Astrocyte of the spinal cord (primary cell): ENCODE results near the gene CCR5AS.
"Not testable (repeated sequence)": the region's sequence is repeated elsewhere in the genome, so short reads cannot be mapped to it uniquely, and the experiment has no call there.

Experiments
- DNase-seq: peaks from one replicate; pipeline ENCODE4 v3.0.0; 2011; ENCODE audit warnings: low read depth, low spot score
- H3K4me3 ChIP-seq: 2 replicates; pipeline ENCODE4 v1.5.1; 2011; ENCODE audit warnings: low read depth, mild to moderate bottlenecking, low read length, moderate library complexity
- in situ Hi-C: cut with HindIII; loops from 2 replicates; pipeline ENCODE4 v1.10.0; 2017; ENCODE audit warnings: low sequenced_read_pairs
- TF ChIP-seq, protein P1 (sequence below): IDR thresholded peaks from 2 replicates; pipeline ENCODE4 v1.5.1; 2012; ENCODE audit warnings: low read depth, mild to moderate bottlenecking, low read length, inconsistent platforms

CCR5AS gene

GRCh38 chr3:46335541-46335940 lies 71.3 kb downstream of the CCR5AS start:
- no peak overlapping the region for H3K4me3 ChIP-seq
- in situ Hi-C loops: no loop called here
- DNase-seq: no peak
- TF ChIP-seq, protein P1, sequence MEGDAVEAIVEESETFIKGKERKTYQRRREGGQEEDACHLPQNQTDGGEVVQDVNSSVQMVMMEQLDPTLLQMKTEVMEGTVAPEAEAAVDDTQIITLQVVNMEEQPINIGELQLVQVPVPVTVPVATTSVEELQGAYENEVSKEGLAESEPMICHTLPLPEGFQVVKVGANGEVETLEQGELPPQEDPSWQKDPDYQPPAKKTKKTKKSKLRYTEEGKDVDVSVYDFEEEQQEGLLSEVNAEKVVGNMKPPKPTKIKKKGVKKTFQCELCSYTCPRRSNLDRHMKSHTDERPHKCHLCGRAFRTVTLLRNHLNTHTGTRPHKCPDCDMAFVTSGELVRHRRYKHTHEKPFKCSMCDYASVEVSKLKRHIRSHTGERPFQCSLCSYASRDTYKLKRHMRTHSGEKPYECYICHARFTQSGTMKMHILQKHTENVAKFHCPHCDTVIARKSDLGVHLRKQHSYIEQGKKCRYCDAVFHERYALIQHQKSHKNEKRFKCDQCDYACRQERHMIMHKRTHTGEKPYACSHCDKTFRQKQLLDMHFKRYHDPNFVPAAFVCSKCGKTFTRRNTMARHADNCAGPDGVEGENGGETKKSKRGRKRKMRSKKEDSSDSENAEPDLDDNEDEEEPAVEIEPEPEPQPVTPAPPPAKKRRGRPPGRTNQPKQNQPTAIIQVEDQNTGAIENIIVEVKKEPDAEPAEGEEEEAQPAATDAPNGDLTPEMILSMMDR: no peak

GRCh38 chr3:46334741-46335478 lies 72.0 kb downstream of the CCR5AS start:
- peak; percentile 16 for DNase-seq
- in situ Hi-C loops: no loop called here
- no peak overlapping the region for H3K4me3 ChIP-seq
- TF ChIP-seq, protein P1: no peak

DNA sequence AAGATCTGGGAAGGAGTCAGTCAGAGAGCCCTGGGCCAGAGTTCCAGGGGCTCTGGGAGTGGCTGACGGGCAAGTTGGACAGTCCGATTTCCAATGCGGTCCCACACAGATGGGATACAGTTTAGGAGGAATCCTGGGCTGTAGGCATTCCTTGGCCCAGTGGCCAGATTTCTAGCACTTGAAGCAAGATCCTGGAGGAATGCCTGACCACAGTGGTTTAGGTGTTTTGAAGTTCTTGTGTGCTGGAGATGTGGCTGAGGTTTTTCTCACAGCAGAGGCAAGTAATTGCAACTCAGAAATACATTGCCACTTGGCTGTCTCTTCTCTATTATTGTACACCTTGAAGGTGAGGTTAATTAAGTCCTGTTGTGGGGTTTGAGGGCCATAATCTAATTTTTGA lies 76.2 kb downstream of the CCR5AS start:
- peak; percentile 1 for DNase-seq
- in situ Hi-C loops, H3K4me3 ChIP-seq: not testable (repeated sequence)

DNA sequence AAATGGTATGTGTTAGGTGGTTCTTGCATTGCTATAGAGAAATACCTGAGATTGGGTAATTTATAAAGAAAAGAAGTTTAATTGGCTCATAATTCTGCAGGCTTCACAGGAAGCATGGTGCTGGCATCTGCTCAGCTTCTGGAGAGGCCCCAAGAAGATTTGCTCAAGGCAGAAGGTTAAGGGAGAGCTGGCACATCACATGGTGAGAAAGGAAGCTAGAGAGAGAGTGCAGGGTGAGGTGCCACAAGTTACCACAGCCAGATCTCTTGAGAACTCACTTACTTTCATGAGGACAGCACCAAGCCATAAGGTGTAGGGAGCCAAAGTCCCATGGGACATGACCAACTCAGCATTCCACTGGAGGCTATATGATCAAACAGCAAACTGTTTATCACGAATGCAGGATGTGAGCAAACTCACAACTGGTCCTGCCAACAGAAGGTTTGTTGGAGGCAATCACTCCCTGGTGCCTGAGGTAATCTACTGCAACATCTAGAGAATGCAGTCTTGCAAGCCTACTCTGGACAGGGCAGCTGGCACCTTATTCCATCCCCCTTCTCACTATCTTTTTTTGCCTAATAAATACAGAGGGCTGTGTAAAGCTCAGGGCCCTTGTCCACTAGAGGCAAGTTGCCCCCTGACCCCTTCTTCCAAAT lies 81.1 kb downstream of the CCR5AS start:
- in situ Hi-C loops: no loop called here
- no peak for DNase-seq
- no peak overlapping the region for H3K4me3 ChIP-seq
- TF ChIP-seq, protein P1: no peak

- TF ChIP-seq, protein P1: no peak
- no peak for DNase-seq
- no peak overlapping the region for H3K4me3 ChIP-seq
- in situ Hi-C loops: no loop called here
These were observed 82.8 kb downstream of the CCR5AS start for GRCh38 chr3:46324036-46324435.

GRCh38 chr3:46321461-46322104 lies 85.3 kb downstream of the CCR5AS start:
- no peak for DNase-seq
- TF ChIP-seq, protein P1: no peak
- in situ Hi-C loops: no loop called here

More at GRCh38 chr3:46321461-46322104, 85.3 kb downstream of the CCR5AS start:
- H3K4me3 ChIP-seq: no peak overlapping the region
